ENCODE results near the gene SLC17A1.

- no peak for TF ChIP-seq CTCF (IDR thresholded peaks at IDR 0.05)
- TF ChIP-seq POLR2A (IDR thresholded peaks at IDR 0.05) = no peak
Measured at GRCh38 chr6:25875563-25875905, 43.7 kb upstream of the SLC17A1 start.

All from right lobe of liver (tissue), 4 donors.